NCI-H510A treated with DMSO at 0.1 percent for 48 hours (cell line): ENCODE data around the gene ITGB8.

Experiments used
- DNase-seq: peaks from one replicate; lab custom pipeline; 2025; lab: John Stamatoyannopoulos, UW

The ITGB8 gene

DNA sequence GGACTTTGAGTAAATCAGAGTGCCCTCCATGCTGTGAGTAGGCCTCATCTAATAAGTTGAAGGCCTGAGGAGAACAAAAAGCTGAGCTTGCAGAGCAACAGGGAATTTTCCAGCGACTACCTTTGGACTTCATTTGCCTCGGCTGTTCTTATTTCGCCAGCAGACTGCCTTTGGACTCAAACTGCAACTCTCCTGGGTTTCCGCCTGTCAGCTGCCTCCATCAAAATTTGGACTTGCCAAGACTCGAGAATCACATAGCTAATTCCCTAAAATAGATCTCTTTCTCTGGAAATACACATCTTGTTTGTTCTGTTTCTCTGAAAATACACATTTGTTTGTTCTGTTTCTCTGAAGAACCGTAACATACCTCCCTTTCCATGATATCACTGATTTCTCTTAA is 93.8 kb downstream of the ITGB8 start:
- DNase-seq: no peak

DNA sequence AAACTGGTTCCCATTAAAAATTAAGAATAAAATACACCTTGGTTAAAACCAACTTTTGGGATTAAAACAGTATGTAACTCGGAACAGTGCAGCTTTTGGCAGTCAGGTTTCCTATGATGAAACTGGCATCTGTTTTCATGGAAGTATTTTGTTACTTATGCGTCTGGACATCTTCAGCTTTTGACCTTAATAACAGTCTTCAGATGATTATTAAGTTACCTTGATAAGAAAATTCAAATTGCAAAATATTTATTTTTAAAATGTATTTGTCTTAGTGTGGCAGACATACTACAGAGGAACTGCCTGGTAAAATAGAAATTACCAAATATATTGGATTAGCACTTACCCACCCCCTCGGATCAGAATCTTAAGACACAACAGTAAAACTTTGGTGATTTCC is 100.0 kb downstream of the ITGB8 start:
- DNase-seq: no peak

GRCh38 chr7:20431146-20431545 is 100.4 kb downstream of the ITGB8 start:
- no peak for DNase-seq

GRCh38 chr7:20432071-20432470 is 101.4 kb downstream of the ITGB8 start:
- DNase-seq: no peak

GRCh38 chr7:20435305-20435704 is 104.6 kb downstream of the ITGB8 start:
- no peak for DNase-seq

GRCh38 chr7:20438248-20438647 is 107.5 kb downstream of the ITGB8 start:
- DNase-seq: no peak

DNA sequence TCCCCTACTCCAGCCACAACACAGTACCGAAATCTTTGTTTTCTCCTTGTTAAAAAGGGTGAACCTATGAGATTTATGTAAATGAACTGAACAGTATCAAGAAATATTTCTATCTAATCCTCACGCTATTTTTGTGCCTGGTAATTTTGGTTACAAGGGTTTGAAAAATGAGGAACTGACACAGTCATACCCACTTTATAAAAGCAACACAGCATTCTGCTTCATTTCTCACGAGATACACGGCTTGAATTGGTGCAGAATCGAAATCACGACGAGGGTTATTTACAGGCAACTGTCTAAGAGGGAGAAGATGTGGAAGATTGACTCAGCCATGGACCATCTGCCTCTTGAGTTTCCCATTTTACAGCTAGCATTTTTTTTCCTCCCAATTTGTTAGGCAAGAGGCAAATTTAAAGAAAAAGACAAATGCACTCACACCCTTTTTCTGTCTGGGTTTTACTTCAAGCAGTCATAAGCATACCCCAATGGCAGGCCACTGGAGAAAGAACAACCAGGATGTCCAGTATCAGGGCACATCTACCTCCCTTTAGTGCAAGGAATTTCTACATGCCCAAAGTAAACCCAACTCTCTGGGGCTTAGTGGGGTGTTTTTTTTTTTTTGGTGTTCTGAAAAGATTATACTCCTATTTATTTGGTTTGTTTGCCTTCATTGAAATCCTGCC is 108.1 kb downstream of the ITGB8 start:
- no peak for DNase-seq

- DNase-seq: no peak
Observed at GRCh38 chr7:20439416-20440185, 108.9 kb downstream of the ITGB8 start.

- no peak for DNase-seq
Observed at GRCh38 chr7:20440472-20441105, 109.9 kb downstream of the ITGB8 start.

DNA sequence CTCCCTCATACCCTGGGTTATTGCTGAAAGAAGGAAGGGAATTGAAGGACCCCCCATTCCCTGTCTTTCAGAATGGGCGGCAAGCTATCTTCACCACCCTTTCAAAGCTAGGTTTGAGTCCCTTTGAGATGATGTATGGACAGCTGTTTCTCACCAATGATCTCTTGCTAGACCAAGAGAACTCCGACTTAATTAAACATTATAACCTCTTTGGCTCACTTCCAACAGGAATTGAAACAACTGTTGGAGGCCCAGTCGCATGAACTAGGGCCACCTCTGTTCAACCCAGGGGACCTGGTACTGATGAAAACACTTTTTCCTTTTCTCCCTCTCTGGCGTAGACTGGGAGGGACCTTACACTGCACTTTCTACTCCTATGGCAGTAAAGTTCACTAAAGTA is 110.6 kb downstream of the ITGB8 start:
- DNase-seq: no peak

DNA sequence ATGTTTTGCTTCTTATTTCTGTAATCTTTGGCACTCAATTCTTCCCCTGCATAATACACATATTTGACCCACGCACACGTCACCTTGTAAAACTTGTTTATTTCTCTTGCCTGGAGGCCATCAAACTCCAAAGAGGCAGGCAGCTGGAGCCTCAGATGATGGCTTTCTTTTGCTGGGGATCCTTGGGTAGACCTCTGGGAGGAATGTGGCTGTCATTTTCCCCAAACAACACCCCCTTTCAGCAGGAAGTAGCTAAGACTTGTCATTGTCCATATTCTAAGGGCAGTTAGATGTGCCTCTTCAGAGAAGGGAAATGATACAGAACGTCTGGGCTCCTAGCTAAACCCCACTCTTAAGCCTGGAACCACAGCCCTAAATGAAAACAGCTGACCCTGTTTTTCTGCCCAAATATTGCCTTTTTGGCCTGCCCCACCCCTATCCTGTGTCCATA is 111.3 kb downstream of the ITGB8 start:
- DNase-seq: no peak

DNA sequence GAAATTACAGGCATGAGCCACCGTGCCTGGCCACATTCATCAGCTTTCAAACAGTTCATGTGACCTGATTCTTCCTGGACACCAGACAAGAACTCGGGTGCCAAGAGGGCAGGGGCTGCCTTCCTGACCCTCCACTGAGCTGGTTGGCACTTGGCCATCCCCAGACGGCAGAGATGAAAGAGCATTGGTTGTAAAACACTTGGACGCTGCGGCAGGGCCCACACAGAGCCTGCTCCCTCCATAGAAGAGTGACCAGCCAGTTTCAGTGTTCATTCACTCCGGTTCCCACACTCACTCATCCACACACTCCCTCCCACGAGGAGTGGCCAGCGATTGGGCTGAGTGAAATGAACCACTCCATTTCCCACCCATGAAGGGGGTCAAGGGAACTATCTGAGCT is 112.3 kb downstream of the ITGB8 start:
- DNase-seq: no peak

DNA sequence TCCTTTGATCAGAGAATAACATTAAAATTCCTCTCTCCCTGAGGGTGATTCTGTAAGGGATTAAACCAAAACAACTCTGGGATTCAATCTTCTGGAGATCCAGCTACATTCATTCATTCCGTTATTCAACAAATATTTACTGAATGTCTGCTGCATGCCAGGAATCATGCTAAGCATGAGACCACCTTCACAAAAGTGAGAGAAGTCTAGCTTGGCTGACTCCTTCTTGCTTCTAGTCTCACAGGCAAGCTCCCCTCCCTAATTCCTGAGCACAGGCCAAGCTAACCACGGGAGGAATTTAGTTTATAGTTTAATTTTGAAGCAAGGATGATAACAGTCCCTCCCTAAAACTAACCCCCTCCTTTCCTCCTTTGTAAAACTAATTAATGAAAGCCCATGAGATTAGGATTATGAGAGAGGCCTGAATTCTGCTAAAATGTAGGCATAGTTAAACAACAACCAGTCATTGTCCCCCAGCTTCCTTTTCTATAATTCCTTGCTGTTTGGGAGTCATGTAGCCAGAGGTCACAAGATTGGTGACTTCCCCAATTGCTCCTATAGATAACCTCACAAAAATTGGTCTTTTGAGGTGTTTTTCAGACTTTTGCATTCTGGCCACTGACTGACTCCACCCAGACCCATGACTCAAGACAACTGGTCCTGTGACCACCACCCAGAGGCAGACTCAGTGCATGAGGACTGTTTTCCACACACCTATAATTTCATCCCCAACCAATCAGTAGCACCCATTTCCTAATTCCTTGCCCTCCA is 113.5 kb downstream of the ITGB8 start:
- no peak for DNase-seq

GRCh38 chr7:20447021-20447650 is 116.4 kb downstream of the ITGB8 start:
- DNase-seq: no peak

- no peak for DNase-seq
Observed at GRCh38 chr7:20449176-20449575, 118.5 kb downstream of the ITGB8 start.

GRCh38 chr7:20450536-20450935 is 119.8 kb downstream of the ITGB8 start:
- no peak for DNase-seq

DNA sequence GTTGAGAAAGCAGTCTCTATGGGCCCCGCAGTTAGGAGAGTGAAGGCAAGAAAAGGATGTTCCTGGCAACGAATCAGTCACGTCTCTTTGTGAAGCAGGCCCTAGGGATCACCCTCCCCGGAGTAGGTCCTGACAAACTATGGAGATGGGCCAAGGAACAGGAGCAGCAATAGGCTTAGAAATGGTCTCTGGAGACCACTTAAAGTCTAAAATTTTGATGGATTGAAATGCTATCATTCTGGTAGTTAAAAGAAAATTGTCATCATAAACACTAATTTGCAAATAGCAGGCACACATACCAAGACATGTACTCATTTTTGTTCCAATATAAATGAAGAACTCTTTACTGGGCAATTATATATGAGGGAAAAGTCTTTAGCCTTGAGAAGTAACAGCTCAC is 123.5 kb downstream of the ITGB8 start:
- DNase-seq: no peak

DNA sequence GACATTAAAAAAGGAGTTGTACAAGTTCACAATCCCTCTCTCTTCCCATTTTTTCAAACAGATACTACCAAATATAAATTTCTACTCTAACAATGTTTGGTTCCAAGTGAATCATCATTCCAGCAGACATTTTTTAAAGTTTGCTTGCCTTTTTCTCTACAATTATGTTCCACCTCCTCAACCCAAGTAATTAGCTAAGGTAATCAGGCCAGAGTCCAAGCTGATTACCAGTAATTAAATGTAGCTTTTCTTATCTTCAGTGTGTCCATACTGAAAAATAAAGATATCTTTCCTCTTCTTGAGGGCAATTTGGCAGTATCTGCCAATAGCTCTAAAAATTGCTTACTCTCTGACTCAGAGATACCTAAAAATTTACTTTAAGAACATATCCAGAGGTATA is 126.0 kb downstream of the ITGB8 start:
- no peak for DNase-seq

GRCh38 chr7:20458521-20458920 is 127.8 kb downstream of the ITGB8 start:
- DNase-seq: no peak

- DNase-seq: no peak
Observed at GRCh38 chr7:20459419-20459818, 128.7 kb downstream of the ITGB8 start.

DNA sequence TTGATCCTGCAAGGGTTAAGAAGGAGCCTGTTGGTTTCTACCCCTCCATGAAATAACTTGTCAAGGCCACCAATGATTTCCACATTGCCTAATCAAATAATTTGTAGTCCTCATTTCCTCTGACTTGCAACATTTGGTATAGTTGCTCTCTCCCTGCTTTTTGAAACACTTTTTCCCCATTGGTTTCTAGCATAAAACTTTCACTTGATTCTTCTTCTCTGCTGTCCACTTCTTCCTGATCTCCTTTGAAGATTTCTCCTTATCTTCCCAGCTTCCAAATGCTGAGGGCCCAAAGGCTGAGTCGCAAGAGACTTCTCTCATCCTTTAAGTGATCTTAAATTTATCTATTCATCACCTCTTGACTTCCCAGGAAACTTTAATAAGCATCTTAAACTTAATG is 134.2 kb downstream of the ITGB8 start:
- no peak for DNase-seq
